ENCODE data around the gene RPS21. TPM values are rescaled to one million over a fixed set of nuclear protein-coding genes. Genes with fewer than 3 reads are reported as not detected.

The RPS21 gene
- total and polyA plus RNA-seq, 2 of the 13 experiments (the other 11 are each of a cell fraction or from before 2014, with no cell fraction given): 2,647 to 11,063 TPM

- TF ChIP-seq ZFP36L1 (CRISPR knock-in tag; IDR thresholded peaks at IDR 0.05): no peak
- TF ChIP-seq ZNF510 (CRISPR knock-in tag; IDR thresholded peaks at IDR 0.05; ENCODE audit: low read depth): 0 out of 2 replicates have a peak, but pooled peaks have one; percentile 74
- TF ChIP-seq MAX (IDR thresholded peaks at IDR 0.05): peak; percentile 73; the same call in 1 of the 2 replicates
- no peak for TF ChIP-seq JUNB (CRISPR knock-in tag; IDR thresholded peaks at IDR 0.05; ENCODE audit: borderline replicate concordance)
- no peak; the same call in 1 of the 2 replicates for TF ChIP-seq ZBTB3 (CRISPR knock-in tag; IDR thresholded peaks at IDR 0.05; ENCODE audit: borderline replicate concordance, low read depth)
- TF ChIP-seq U2AF1 (optimal IDR thresholded peaks at IDR 0.05; ENCODE audit: low read depth, low read length): peak; percentile 74
- TF ChIP-seq ZNF784 (CRISPR knock-in tag; IDR thresholded peaks at IDR 0.05; ENCODE audit: borderline replicate concordance): no peak; the same call in 1 of the 2 replicates
- TF ChIP-seq ZNF260 (CRISPR knock-in tag; IDR thresholded peaks at IDR 0.05; ENCODE audit: borderline replicate concordance, low read depth): no peak
- TF ChIP-seq PRDM15 (CRISPR knock-in tag; IDR thresholded peaks at IDR 0.05): no peak
- TF ChIP-seq ZGPAT (CRISPR knock-in tag; IDR thresholded peaks at IDR 0.05): peak; percentile 88
- TF ChIP-seq MYNN (CRISPR knock-in tag; IDR thresholded peaks at IDR 0.05; ENCODE audit: low read depth): no peak; the same call in 1 of the 2 replicates
- no peak for TF ChIP-seq SP4 (CRISPR knock-in tag; IDR thresholded peaks at IDR 0.05)
- peak; percentile 89 for TF ChIP-seq MIER3 (CRISPR knock-in tag; IDR thresholded peaks at IDR 0.05; ENCODE audit: borderline replicate concordance)
- TF ChIP-seq GMEB2 (CRISPR knock-in tag; IDR thresholded peaks at IDR 0.05; ENCODE audit: low read depth): 0 out of 2 replicates have a peak, but pooled peaks have one; percentile 22
- no peak for TF ChIP-seq DR1 (CRISPR knock-in tag; IDR thresholded peaks at IDR 0.05)
- peak; percentile 89; the same call in 1 of the 2 replicates for TF ChIP-seq ZNF576 (CRISPR knock-in tag; IDR thresholded peaks at IDR 0.05)
- TF ChIP-seq ZFY (CRISPR knock-in tag; IDR thresholded peaks at IDR 0.05): peak; percentile 75
These were observed 4.4 kb upstream of the RPS21 start (continued) for GRCh38 chr20:62382306-62383198.

Data from HepG2 (cell line).